Spleen (tissue), 7 donors: ENCODE results near the gene POLR2A.

Experiments used
- CTCF ChIP-seq, 11 experiments: fragments of 200-600 bp in 7 of 11; fragments of 450-650 bp in 4 of 11; sonication (generic) in 4 of 11; IDR thresholded peaks in 8 of 11; conservative IDR thresholded peaks in 3 of 11; 1 replicate in 7 of 11; 2 replicates in 4 of 11; pipeline versions ENCODE4 v1.4.0 to v1.8.0; 2016 to 2021; ENCODE audit warnings: antibody characterized with exemption in 11 of 11, inconsistent platforms in 4 of 11, mild to moderate bottlenecking in 1 of 11
- POLR2A ChIP-seq, 3 donors: fragments of 450-650 bp; IDR thresholded peaks; one replicate each; pipeline ENCODE4 v1.5.1; 2017; ENCODE audit warnings: antibody characterized with exemption in 3 of 3, mild to moderate bottlenecking in 1 of 3
- POLR2AphosphoS5 ChIP-seq, 3 donors: sonication (generic); formaldehyde crosslinking; IDR thresholded peaks; one replicate each; pipeline ENCODE4 v1.5.1; 2017; ENCODE audit warnings: antibody characterized with exemption in 3 of 3
- donor health status: DM: no; HTN: no; CAD: no; lungs with moderate emphysema.
- donor health status: DM: no; HTN: no; CAD: no.
- donor health status: DM: no; HTN: no; CAD: no.

DNA sequence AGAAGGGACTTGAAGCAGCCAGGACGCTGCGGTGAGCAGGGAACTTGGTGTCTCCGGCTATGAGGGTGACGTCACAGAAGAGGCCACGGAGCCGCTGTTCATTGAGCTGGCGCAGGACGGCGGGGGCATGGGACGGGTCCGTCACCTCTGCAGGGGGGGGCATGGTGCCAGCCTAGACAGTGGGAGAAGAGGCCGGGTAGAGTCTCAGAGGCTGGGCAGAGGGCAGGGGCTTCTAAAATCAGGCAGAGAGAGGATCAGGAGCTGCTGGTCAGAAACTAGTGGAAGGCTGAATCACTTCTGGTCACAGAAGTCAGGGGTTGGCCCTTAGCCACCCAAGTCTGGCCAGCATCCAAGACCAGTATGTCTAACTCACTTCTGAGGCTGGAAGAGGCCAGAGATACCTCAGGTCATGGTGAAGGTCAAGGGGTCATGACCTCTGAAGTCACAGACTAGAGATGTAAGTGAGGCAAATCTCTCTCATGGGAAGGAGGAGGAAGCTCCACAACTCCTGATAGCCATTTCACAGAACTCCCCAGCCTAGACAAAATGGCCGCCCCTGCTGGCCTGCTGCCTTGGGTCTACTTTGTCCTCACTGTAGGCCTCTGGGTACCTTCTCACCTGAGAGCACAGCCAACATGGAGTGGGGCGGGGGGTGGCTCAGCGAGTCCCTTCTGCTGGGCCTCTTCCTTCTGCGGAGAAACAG, 17.4 kb upstream of the POLR2A start:
- TF ChIP-seq POLR2AphosphoS5 (IDR thresholded peaks at IDR 0.05) (peak; percentile 14 to 58 (median 38)), POLR2A (IDR thresholded peaks at IDR 0.05) (no peak), CTCF (IDR thresholded peaks at IDR 0.05 in 8 of 11, conservative IDR thresholded peaks at IDR 0.05 in 3 of 11) (no peak)
